ENCODE data around the gene C1QB. TPM values are rescaled to one million over a fixed set of nuclear protein-coding genes. Genes with fewer than 3 reads are reported as not detected.

C1QB gene
- polyA plus RNA-seq, 1 of the 3 experiments (the other 2 are of a cell fraction): not detected

DNA sequence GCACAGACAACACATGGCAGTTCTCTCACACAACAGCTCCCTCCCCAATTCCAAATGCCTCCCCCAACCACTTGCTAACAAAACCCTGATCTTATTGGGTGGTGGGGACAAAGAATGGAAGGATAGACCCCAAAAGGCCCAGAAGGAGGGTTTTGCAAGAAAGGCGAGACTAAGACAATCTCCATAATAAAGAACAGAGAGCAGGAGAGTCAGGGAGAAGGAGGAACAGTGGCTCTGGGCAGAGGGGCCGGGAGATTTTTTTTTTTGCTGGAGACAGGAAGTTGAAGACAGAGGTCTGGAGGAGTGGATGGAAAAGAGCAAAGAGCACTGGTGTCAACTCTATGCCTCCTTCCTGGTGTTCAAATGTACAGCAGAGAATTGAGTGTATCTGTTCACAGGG is 23.1 kb upstream of the C1QB start:
- Histone ChIP-seq H3K4me2 (no peak overlapping the region), H3K4me3 (ENCODE audit: low read depth in 2 of 2, low read length in 1 of 2) (no peak overlapping the region), H2AFZ (ENCODE audit: low read depth) (no peak overlapping the region), H4K20me1 (ENCODE audit: insufficient read depth) (no peaks in the 10 kb centered on the region), H3K9ac (no peak overlapping the region), H3K9me2 (no peaks in the 10 kb centered on the region), H3K79me2 (ENCODE audit: insufficient read depth) (no peaks in the 10 kb centered on the region), H3K4me1 (ENCODE audit: control insufficient read depth in 1 of 2, insufficient read depth in 2 of 2, low read depth in 1 of 2, low read length in 1 of 2) (no peaks in the 10 kb centered on the region), H3F3A (replicated peaks; ENCODE audit: insufficient read depth) (no peaks in the 10 kb centered on the region), H3K27ac (ENCODE audit: low read depth in 2 of 2, low read length in 1 of 2) (no peak overlapping the region), H3K9me3 (no peaks in the 10 kb centered on the region), H3K27me3 (ENCODE audit: insufficient read depth) (peaks cover 26% of the 10 kb centered on the region), H3K36me3 (replicated peaks in 1 of 2; ENCODE audit: control insufficient read depth in 1 of 2, insufficient read depth in 2 of 2, low read length in 1 of 2) (no peaks in the 10 kb centered on the region)
- CTCF ChIA-PET: interaction anchor here (1.1 to 2.8 kb wide), 3 partner anchors 12 to 213 kb away, joined by 4 to 13 read pairs (median 7); no protein-coding TSS in a partner anchor
- WGBS (ENCODE audit: low lambda C conversion rate): 60% methylated on average over 2 of the region's 2 CpGs
- no peak for DNase-seq
- POLR2A ChIA-PET: no interaction called here
- TF ChIP-seq GATA2 (CRISPR knock-in tag; IDR thresholded peaks at IDR 0.05) (no peak), FOSL2 (IDR thresholded peaks at IDR 0.05; ENCODE audit: borderline replicate concordance, low read depth) (no peak), TAF1 (IDR thresholded peaks at IDR 0.05; ENCODE audit: borderline replicate concordance, low read depth, low read length) (no peak), RXRA (IDR thresholded peaks at IDR 0.05; ENCODE audit: borderline replicate concordance, low read depth) (no peak), SIN3A (IDR thresholded peaks at IDR 0.05; ENCODE audit: borderline replicate concordance, low read depth, low read length) (no peak), POLR2AphosphoS5 (IDR thresholded peaks at IDR 0.05; ENCODE audit: low read depth, low read length) (no peak), JUND (IDR thresholded peaks at IDR 0.05) (no peak), CHD2 (IDR thresholded peaks at IDR 0.05; ENCODE audit: low read length, partially characterized antibody) (no peak), NRF1 (IDR thresholded peaks at IDR 0.05; ENCODE audit: low read depth, low read length) (no peak), SMC3 (IDR thresholded peaks at IDR 0.05; ENCODE audit: low read depth, low read length) (no peak), FOXM1 (IDR thresholded peaks at IDR 0.05; ENCODE audit: low read depth) (no peak), RCOR1 (IDR thresholded peaks at IDR 0.05; ENCODE audit: low read length) (no peak), MEF2A (IDR thresholded peaks at IDR 0.05; ENCODE audit: borderline replicate concordance, low read depth) (no peak), MXI1 (IDR thresholded peaks at IDR 0.05; ENCODE audit: low read depth, low read length) (no peak), TEAD4 (IDR thresholded peaks at IDR 0.05; ENCODE audit: borderline replicate concordance, insufficient read depth) (no peak)
- TF ChIP-seq, protein P1, sequence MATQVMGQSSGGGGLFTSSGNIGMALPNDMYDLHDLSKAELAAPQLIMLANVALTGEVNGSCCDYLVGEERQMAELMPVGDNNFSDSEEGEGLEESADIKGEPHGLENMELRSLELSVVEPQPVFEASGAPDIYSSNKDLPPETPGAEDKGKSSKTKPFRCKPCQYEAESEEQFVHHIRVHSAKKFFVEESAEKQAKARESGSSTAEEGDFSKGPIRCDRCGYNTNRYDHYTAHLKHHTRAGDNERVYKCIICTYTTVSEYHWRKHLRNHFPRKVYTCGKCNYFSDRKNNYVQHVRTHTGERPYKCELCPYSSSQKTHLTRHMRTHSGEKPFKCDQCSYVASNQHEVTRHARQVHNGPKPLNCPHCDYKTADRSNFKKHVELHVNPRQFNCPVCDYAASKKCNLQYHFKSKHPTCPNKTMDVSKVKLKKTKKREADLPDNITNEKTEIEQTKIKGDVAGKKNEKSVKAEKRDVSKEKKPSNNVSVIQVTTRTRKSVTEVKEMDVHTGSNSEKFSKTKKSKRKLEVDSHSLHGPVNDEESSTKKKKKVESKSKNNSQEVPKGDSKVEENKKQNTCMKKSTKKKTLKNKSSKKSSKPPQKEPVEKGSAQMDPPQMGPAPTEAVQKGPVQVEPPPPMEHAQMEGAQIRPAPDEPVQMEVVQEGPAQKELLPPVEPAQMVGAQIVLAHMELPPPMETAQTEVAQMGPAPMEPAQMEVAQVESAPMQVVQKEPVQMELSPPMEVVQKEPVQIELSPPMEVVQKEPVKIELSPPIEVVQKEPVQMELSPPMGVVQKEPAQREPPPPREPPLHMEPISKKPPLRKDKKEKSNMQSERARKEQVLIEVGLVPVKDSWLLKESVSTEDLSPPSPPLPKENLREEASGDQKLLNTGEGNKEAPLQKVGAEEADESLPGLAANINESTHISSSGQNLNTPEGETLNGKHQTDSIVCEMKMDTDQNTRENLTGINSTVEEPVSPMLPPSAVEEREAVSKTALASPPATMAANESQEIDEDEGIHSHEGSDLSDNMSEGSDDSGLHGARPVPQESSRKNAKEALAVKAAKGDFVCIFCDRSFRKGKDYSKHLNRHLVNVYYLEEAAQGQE (IDR thresholded peaks at IDR 0.05; ENCODE audit: low read depth, low read length): no peak
- TF ChIP-seq, protein P2, sequence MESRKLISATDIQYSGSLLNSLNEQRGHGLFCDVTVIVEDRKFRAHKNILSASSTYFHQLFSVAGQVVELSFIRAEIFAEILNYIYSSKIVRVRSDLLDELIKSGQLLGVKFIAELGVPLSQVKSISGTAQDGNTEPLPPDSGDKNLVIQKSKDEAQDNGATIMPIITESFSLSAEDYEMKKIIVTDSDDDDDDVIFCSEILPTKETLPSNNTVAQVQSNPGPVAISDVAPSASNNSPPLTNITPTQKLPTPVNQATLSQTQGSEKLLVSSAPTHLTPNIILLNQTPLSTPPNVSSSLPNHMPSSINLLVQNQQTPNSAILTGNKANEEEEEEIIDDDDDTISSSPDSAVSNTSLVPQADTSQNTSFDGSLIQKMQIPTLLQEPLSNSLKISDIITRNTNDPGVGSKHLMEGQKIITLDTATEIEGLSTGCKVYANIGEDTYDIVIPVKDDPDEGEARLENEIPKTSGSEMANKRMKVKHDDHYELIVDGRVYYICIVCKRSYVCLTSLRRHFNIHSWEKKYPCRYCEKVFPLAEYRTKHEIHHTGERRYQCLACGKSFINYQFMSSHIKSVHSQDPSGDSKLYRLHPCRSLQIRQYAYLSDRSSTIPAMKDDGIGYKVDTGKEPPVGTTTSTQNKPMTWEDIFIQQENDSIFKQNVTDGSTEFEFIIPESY (IDR thresholded peaks at IDR 0.05; ENCODE audit: borderline replicate concordance, low read depth): no peak
- TF ChIP-seq, protein P3, sequence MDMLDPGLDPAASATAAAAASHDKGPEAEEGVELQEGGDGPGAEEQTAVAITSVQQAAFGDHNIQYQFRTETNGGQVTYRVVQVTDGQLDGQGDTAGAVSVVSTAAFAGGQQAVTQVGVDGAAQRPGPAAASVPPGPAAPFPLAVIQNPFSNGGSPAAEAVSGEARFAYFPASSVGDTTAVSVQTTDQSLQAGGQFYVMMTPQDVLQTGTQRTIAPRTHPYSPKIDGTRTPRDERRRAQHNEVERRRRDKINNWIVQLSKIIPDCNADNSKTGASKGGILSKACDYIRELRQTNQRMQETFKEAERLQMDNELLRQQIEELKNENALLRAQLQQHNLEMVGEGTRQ (IDR thresholded peaks at IDR 0.05; ENCODE audit: borderline replicate concordance, low read depth, low read length): no peak
- TF ChIP-seq, protein P4, sequence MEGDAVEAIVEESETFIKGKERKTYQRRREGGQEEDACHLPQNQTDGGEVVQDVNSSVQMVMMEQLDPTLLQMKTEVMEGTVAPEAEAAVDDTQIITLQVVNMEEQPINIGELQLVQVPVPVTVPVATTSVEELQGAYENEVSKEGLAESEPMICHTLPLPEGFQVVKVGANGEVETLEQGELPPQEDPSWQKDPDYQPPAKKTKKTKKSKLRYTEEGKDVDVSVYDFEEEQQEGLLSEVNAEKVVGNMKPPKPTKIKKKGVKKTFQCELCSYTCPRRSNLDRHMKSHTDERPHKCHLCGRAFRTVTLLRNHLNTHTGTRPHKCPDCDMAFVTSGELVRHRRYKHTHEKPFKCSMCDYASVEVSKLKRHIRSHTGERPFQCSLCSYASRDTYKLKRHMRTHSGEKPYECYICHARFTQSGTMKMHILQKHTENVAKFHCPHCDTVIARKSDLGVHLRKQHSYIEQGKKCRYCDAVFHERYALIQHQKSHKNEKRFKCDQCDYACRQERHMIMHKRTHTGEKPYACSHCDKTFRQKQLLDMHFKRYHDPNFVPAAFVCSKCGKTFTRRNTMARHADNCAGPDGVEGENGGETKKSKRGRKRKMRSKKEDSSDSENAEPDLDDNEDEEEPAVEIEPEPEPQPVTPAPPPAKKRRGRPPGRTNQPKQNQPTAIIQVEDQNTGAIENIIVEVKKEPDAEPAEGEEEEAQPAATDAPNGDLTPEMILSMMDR (IDR thresholded peaks at IDR 0.05): no peak
- TF ChIP-seq, protein P5, sequence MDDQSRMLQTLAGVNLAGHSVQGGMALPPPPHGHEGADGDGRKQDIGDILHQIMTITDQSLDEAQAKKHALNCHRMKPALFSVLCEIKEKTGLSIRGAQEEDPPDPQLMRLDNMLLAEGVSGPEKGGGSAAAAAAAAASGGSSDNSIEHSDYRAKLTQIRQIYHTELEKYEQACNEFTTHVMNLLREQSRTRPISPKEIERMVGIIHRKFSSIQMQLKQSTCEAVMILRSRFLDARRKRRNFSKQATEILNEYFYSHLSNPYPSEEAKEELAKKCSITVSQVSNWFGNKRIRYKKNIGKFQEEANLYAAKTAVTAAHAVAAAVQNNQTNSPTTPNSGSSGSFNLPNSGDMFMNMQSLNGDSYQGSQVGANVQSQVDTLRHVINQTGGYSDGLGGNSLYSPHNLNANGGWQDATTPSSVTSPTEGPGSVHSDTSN (IDR thresholded peaks at IDR 0.05): no peak

Data from SK-N-SH (cell line).